ENCODE data around the gene WDR18. TPM values are rescaled to one million over a fixed set of nuclear protein-coding genes. Genes with fewer than 3 reads are reported as not detected.

WDR18 gene
- total RNA-seq, 2 experiments from 2014 or later, result 71.6 to 87.8 TPM

- CTCF ChIA-PET, result interaction anchor here (0.5 kb wide), 1 partner anchor 8 kb away, joined by 3 read pairs; no protein-coding TSS in a partner anchor
- H3K4me1 Mint-ChIP-seq, result peaks cover 27% of the 10 kb centered on the region
- no peaks in the 10 kb centered on the region for H3K9me3 Mint-ChIP-seq (ENCODE audit: low read depth)
- no peak overlapping the region for H3K27ac Mint-ChIP-seq
- DNase-seq, result no peak
- H3K36me3 Mint-ChIP-seq (ENCODE audit: low read depth), result peaks cover 7% of the 10 kb centered on the region
- intact Hi-C loops (cut with DNase I, micrococcal nuclease), result no loop called here
- H3K4me3 Mint-ChIP-seq, result no peak overlapping the region
- no peak for ATAC-seq
- POLR2A ChIA-PET, result no interaction called here
- H3K27me3 Mint-ChIP-seq, result no peaks in the 10 kb centered on the region
Observed at GRCh38 chr19:1014161-1015060, 30.3 kb downstream of the WDR18 start.

GRCh38 chr19:1015061-1015781 lies 31.1 kb downstream of the WDR18 start:
- no peak overlapping the region for H3K27ac Mint-ChIP-seq
- DNase-seq, result no peak
- H3K4me1 Mint-ChIP-seq, result peaks cover 27% of the 10 kb centered on the region
- no peaks in the 10 kb centered on the region for H3K9me3 Mint-ChIP-seq (ENCODE audit: low read depth)
- H3K36me3 Mint-ChIP-seq (ENCODE audit: low read depth), result peaks cover 9% of the 10 kb centered on the region
- POLR2A ChIA-PET, result no interaction called here
- CTCF ChIA-PET, result interaction anchor here (0.5 kb wide), 1 partner anchor 8 kb away, joined by 3 read pairs; no protein-coding TSS in a partner anchor
- H3K27me3 Mint-ChIP-seq, result no peaks in the 10 kb centered on the region
- no peak for ATAC-seq
- intact Hi-C loops (cut with DNase I, micrococcal nuclease), result no loop called here
- no peak overlapping the region for H3K4me3 Mint-ChIP-seq

GRCh38 chr19:1015782-1016646 lies 31.9 kb downstream of the WDR18 start:
- H3K4me3 Mint-ChIP-seq, result no peak overlapping the region
- H3K4me1 Mint-ChIP-seq, result peaks cover 27% of the 10 kb centered on the region
- H3K9me3 Mint-ChIP-seq (ENCODE audit: low read depth), result no peaks in the 10 kb centered on the region
- CTCF ChIA-PET, result interaction anchor here (1.3 kb wide), 1 partner anchor 32 kb away, joined by 4 read pairs; the partner anchor contains the start of gene WDR18
- peaks cover 9% of the 10 kb centered on the region for H3K36me3 Mint-ChIP-seq (ENCODE audit: low read depth)
- no peak overlapping the region for H3K27ac Mint-ChIP-seq
- POLR2A ChIA-PET, result interaction anchor here (0.5 kb wide), 1 partner anchor 387 kb away, joined by 8 read pairs; no protein-coding TSS in a partner anchor
- no peak for DNase-seq
- H3K27me3 Mint-ChIP-seq, result no peaks in the 10 kb centered on the region
- no peak for ATAC-seq
- intact Hi-C loops (cut with DNase I, micrococcal nuclease), result no loop called here

- CTCF ChIA-PET, result interaction anchor here (1.3 kb wide), 1 partner anchor 33 kb away, joined by 4 read pairs; the partner anchor contains the start of gene WDR18
- H3K36me3 Mint-ChIP-seq (ENCODE audit: low read depth), result peaks cover 9% of the 10 kb centered on the region
- no peak for ATAC-seq
- peaks cover 29% of the 10 kb centered on the region for H3K4me1 Mint-ChIP-seq
- POLR2A ChIA-PET, result no interaction called here
- no peaks in the 10 kb centered on the region for H3K9me3 Mint-ChIP-seq (ENCODE audit: low read depth)
- H3K27me3 Mint-ChIP-seq, result no peaks in the 10 kb centered on the region
- DNase-seq, result no peak
- H3K4me3 Mint-ChIP-seq, result no peak overlapping the region
- intact Hi-C loops (cut with DNase I, micrococcal nuclease), result no loop called here
- peak overlapping the region; percentile 20 for H3K27ac Mint-ChIP-seq
Observed at GRCh38 chr19:1016647-1017114, 32.5 kb downstream of the WDR18 start.

- DNase-seq (no peak), ATAC-seq (no peak)
- Mint-ChIP-seq H3K27me3 (no peaks in the 10 kb centered on the region), H3K27ac (peak overlapping the region; percentile 20), H3K4me1 (peaks cover 32% of the 10 kb centered on the region), H3K9me3 (ENCODE audit: low read depth) (no peaks in the 10 kb centered on the region), H3K4me3 (no peak overlapping the region), H3K36me3 (ENCODE audit: low read depth) (peaks cover 9% of the 10 kb centered on the region)
- POLR2A ChIA-PET, result no interaction called here
- intact Hi-C loops (cut with DNase I, micrococcal nuclease), result no loop called here
- CTCF ChIA-PET, result interaction anchor here (1.1 to 1.3 kb wide), 2 partner anchors 33 to 227 kb away, joined by 4 to 5 read pairs; partner anchors contain the start of gene WDR18
Observed at GRCh38 chr19:1017115-1017905, 33.2 kb downstream of the WDR18 start.

- Mint-ChIP-seq H3K27me3 (no peaks in the 10 kb centered on the region), H3K36me3 (ENCODE audit: low read depth) (peaks cover 9% of the 10 kb centered on the region), H3K4me1 (peaks cover 32% of the 10 kb centered on the region), H3K4me3 (no peak overlapping the region), H3K9me3 (ENCODE audit: low read depth) (no peaks in the 10 kb centered on the region), H3K27ac (no peak overlapping the region)
- intact Hi-C loops (cut with DNase I, micrococcal nuclease), result no loop called here
- POLR2A ChIA-PET, result interaction anchor here (0.9 kb wide), 1 partner anchor 15 kb away, joined by 8 read pairs; no protein-coding TSS in a partner anchor
- ATAC-seq (no peak), DNase-seq (no peak)
- CTCF ChIA-PET, result interaction anchor here (1.1 kb wide), 1 partner anchor 227 kb away, joined by 5 read pairs; no protein-coding TSS in a partner anchor
Observed at GRCh38 chr19:1017906-1018305, 33.8 kb downstream of the WDR18 start.

GRCh38 chr19:1018393-1018792 lies 34.2 kb downstream of the WDR18 start:
- ATAC-seq (no peak), DNase-seq (no peak)
- ChIA-PET CTCF (interaction anchor here (0.9 to 1.1 kb wide), 3 partner anchors 10 to 226 kb away, joined by 3 to 5 read pairs (median 3); no protein-coding TSS in a partner anchor), POLR2A (interaction anchor here (0.7 to 0.9 kb wide), 2 partner anchors 14 to 16 kb away, joined by 3 to 8 read pairs; no protein-coding TSS in a partner anchor)
- peaks cover 9% of the 10 kb centered on the region for H3K36me3 Mint-ChIP-seq (ENCODE audit: low read depth)
- H3K27me3 Mint-ChIP-seq, result no peaks in the 10 kb centered on the region
- H3K4me3 Mint-ChIP-seq, result peak overlapping the region; percentile 94
- H3K9me3 Mint-ChIP-seq (ENCODE audit: low read depth), result no peaks in the 10 kb centered on the region
- intact Hi-C loops (cut with DNase I, micrococcal nuclease), result no loop called here
- H3K27ac Mint-ChIP-seq, result peak overlapping the region; percentile 47
- peaks cover 32% of the 10 kb centered on the region for H3K4me1 Mint-ChIP-seq

- H3K9me3 Mint-ChIP-seq (ENCODE audit: low read depth), result no peaks in the 10 kb centered on the region
- ATAC-seq, result no peak
- peak overlapping the region; percentile 47 for H3K27ac Mint-ChIP-seq
- H3K4me1 Mint-ChIP-seq, result peaks cover 32% of the 10 kb centered on the region
- H3K36me3 Mint-ChIP-seq (ENCODE audit: low read depth), result peaks cover 9% of the 10 kb centered on the region
- POLR2A ChIA-PET, result interaction anchor here (0.6 to 0.9 kb wide), 4 partner anchors 10 to 250 kb away, joined by 3 to 8 read pairs (median 3); partner anchors contain the start of gene CIRBP
- H3K27me3 Mint-ChIP-seq, result no peaks in the 10 kb centered on the region
- intact Hi-C loops (cut with DNase I, micrococcal nuclease), result no loop called here
- peak overlapping the region; percentile 94 for H3K4me3 Mint-ChIP-seq
- CTCF ChIA-PET, result interaction anchor here (0.9 to 1.2 kb wide), 3 partner anchors 9 to 37 kb away, joined by 3 to 4 read pairs (median 3); no protein-coding TSS in a partner anchor
- no peak for DNase-seq
Observed at GRCh38 chr19:1018932-1019615, 34.9 kb downstream of the WDR18 start.

GRCh38 chr19:1019616-1019961 lies 35.4 kb downstream of the WDR18 start:
- intact Hi-C loops (cut with DNase I, micrococcal nuclease), result no loop called here
- Mint-ChIP-seq H3K4me1 (peaks cover 32% of the 10 kb centered on the region), H3K27ac (no peak overlapping the region), H3K27me3 (no peaks in the 10 kb centered on the region), H3K4me3 (peak overlapping the region; percentile 94), H3K36me3 (ENCODE audit: low read depth) (peaks cover 7% of the 10 kb centered on the region), H3K9me3 (ENCODE audit: low read depth) (no peaks in the 10 kb centered on the region)
- ATAC-seq (no peak), DNase-seq (no peak)
- POLR2A ChIA-PET, result interaction anchor here (0.6 to 0.9 kb wide), 3 partner anchors 10 to 249 kb away, joined by 3 to 4 read pairs (median 3); partner anchors contain the start of gene CIRBP
- CTCF ChIA-PET, result interaction anchor here (0.6 to 1.9 kb wide), 4 partner anchors 9 to 60 kb away, joined by 3 to 5 read pairs (median 4); no protein-coding TSS in a partner anchor

All from activated CD4-positive, alpha-beta T cell treated with anti-CD3 and anti-CD28 coated beads for 36 hours (primary cell).